Measurements from ENCODE around the gene IL31RA.

Gene IL31RA

GRCh38 chr5:55860288-55860687 is 9.1 kb downstream of the IL31RA start:
- no peak overlapping the region for H3K27ac ChIP-seq
- no peak overlapping the region for H3K4me3 ChIP-seq (ENCODE audit: low read depth in 1 of 2, low read length in 1 of 2)
- H3K27me3 ChIP-seq: peaks cover 41% of the 10 kb centered on the region
- H3K36me3 ChIP-seq: no peaks in the 10 kb centered on the region
- peaks cover 6 to 7% of the 10 kb centered on the region in 2 experiments for H3K4me1 ChIP-seq (ENCODE audit: control insufficient read depth in 1 of 2, insufficient read depth in 1 of 2, low read depth in 1 of 2, low read length in 1 of 2)
- TF ChIP-seq, protein P1, sequence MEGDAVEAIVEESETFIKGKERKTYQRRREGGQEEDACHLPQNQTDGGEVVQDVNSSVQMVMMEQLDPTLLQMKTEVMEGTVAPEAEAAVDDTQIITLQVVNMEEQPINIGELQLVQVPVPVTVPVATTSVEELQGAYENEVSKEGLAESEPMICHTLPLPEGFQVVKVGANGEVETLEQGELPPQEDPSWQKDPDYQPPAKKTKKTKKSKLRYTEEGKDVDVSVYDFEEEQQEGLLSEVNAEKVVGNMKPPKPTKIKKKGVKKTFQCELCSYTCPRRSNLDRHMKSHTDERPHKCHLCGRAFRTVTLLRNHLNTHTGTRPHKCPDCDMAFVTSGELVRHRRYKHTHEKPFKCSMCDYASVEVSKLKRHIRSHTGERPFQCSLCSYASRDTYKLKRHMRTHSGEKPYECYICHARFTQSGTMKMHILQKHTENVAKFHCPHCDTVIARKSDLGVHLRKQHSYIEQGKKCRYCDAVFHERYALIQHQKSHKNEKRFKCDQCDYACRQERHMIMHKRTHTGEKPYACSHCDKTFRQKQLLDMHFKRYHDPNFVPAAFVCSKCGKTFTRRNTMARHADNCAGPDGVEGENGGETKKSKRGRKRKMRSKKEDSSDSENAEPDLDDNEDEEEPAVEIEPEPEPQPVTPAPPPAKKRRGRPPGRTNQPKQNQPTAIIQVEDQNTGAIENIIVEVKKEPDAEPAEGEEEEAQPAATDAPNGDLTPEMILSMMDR (IDR thresholded peaks at IDR 0.05): no peak
- H3K9me3 ChIP-seq: no peaks in the 10 kb centered on the region

GRCh38 chr5:55860709-55861108 is 9.6 kb downstream of the IL31RA start:
- TF ChIP-seq, protein P1 (IDR thresholded peaks at IDR 0.05): no peak
- H3K4me3 ChIP-seq (ENCODE audit: low read depth in 1 of 2, low read length in 1 of 2): no peak overlapping the region
- no peaks in the 10 kb centered on the region for H3K9me3 ChIP-seq
- H3K27me3 ChIP-seq: peaks cover 37% of the 10 kb centered on the region
- H3K4me1 ChIP-seq (ENCODE audit: control insufficient read depth in 1 of 2, insufficient read depth in 1 of 2, low read depth in 1 of 2, low read length in 1 of 2): peaks cover 6 to 7% of the 10 kb centered on the region in 2 experiments
- no peaks in the 10 kb centered on the region for H3K36me3 ChIP-seq
- H3K27ac ChIP-seq: no peak overlapping the region

GRCh38 chr5:55864606-55865541 is 13.7 kb downstream of the IL31RA start:
- TF ChIP-seq, protein P1 (IDR thresholded peaks at IDR 0.05): no peak
- H3K36me3 ChIP-seq: no peaks in the 10 kb centered on the region
- H3K27me3 ChIP-seq: no peaks in the 10 kb centered on the region
- no peaks in the 10 kb centered on the region for H3K4me1 ChIP-seq (ENCODE audit: control insufficient read depth in 1 of 2, insufficient read depth in 1 of 2, low read depth in 1 of 2, low read length in 1 of 2)
- H3K4me3 ChIP-seq (ENCODE audit: low read depth in 1 of 2, low read length in 1 of 2): no peak overlapping the region
- no peaks in the 10 kb centered on the region for H3K9me3 ChIP-seq
- no peak overlapping the region for H3K27ac ChIP-seq

DNA sequence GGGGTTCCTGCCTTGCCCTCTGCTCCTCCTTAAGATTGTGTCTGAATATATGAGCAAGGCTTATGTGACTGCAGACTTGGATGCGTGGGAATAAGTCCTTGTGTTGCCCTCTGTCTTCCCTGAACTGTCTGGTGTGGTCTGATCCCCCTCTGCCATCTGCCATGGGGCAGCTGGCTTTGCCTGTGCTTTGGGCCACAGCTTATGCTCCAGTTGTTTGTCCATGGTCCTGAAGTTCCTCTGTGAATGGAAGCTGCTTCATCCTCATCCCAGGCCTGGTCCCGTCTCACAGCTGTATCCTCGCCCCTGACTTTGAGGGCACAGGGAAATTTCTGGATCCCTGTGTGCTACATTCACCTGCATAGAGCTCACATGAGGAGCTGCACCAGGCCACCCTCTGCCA is 14.7 kb downstream of the IL31RA start:
- Histone ChIP-seq H3K4me3 (ENCODE audit: low read depth in 1 of 2, low read length in 1 of 2) (no peak overlapping the region), H3K9me3 (no peaks in the 10 kb centered on the region), H3K36me3 (no peaks in the 10 kb centered on the region), H3K27ac (no peak overlapping the region), H3K4me1 (ENCODE audit: control insufficient read depth in 1 of 2, insufficient read depth in 1 of 2, low read depth in 1 of 2, low read length in 1 of 2) (no peaks in the 10 kb centered on the region), H3K27me3 (no peaks in the 10 kb centered on the region)
- TF ChIP-seq, protein P1 (IDR thresholded peaks at IDR 0.05): no peak

DNA sequence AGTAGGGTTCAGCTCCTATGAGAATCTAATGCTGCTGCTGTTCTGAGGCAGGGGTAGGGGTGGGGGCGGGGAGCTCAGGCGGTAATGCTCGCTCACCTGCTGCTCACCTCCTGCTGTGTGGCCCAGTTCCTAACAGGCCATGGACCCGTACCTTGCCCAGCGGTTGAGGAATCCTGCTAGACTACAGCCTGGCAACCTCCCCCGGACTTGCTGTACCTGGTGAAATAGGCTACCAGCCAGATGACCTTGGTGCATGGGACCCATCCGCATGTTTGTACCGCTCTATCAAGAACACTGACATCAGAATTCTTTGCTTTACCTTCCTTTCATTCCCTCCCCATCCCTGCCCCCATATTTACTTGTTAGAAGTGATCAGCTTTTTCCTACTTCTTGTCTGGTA is 15.3 kb downstream of the IL31RA start:
- Histone ChIP-seq H3K4me3 (ENCODE audit: low read depth in 1 of 2, low read length in 1 of 2) (no peak overlapping the region), H3K4me1 (ENCODE audit: control insufficient read depth in 1 of 2, insufficient read depth in 1 of 2, low read depth in 1 of 2, low read length in 1 of 2) (no peaks in the 10 kb centered on the region), H3K9me3 (no peaks in the 10 kb centered on the region), H3K27ac (no peak overlapping the region), H3K27me3 (no peaks in the 10 kb centered on the region), H3K36me3 (no peaks in the 10 kb centered on the region)
- TF ChIP-seq, protein P1 (IDR thresholded peaks at IDR 0.05): no peak
